GM21423 (cell line): Measurements from ENCODE around the gene MSANTD4.
"Not testable (repeated sequence)": the region's sequence is repeated elsewhere in the genome, so short reads cannot be mapped to it uniquely, and the experiment has no call there.

ENCODE experiments used
- ATAC-seq: cut with Tn5 transposase; IDR thresholded peaks from one replicate; pipeline ENCODE4 v1.9.1; 2021; ENCODE audit warnings: mild to moderate bottlenecking, moderate library complexity; ENCODE audit not compliant: unreplicated experiment

MSANTD4 gene

DNA sequence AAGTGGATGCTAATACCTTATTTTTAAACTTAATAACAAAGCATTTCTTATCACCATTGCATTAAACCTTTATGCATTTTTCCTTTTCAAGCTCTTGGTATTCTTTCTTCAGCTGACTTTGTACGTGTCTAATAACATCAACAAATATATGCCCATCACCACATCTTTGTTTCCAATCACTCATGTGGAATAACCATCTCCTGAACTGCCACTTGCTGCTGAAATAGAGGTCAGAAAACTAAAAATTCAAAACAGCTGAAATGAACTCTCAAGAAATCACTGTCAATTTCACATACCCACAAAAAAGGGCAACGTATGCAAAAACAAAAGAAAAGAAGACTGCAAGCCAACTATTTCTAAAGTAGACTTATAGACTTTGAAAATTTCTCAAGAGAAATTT lies 7.4 kb downstream of the MSANTD4 start:
- no peak for ATAC-seq

DNA sequence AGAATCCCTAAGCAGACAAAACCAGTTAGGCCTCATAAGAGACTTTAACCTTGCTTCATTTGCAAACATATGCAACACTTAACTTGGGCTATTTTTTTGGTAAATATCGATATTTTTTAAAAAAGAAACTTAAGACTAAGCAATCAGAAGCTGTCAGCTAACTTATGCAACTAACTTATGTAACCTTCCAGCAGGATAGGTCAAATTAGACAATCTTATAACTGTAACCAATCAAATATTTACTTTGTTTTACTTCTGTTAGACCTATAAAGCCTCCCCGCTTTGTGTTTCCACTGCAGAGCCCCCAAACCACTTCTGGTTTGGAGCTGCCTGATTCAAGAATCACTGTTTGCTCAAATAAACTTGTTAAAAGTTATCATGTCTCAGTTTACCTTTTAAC lies 8.0 kb downstream of the MSANTD4 start:
- ATAC-seq: no peak

DNA sequence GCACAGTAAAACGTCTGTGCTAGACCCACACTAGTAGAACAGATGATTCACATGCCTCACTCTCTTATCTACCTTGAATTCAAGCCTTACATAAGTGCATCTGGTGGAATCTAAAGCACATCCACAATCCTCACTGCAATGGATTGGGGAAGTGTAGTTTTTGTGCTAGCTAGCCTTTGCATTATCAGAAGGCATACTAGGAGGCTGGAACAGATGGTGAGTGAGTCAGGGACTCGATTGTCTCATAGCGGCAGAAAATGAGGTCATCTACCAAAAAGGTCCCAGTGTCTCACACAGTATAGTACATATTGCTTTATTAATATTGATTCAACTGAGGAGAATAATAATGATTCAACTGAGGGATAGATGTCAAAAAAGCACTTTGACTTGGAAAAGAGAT lies 9.3 kb downstream of the MSANTD4 start:
- ATAC-seq: no peak

DNA sequence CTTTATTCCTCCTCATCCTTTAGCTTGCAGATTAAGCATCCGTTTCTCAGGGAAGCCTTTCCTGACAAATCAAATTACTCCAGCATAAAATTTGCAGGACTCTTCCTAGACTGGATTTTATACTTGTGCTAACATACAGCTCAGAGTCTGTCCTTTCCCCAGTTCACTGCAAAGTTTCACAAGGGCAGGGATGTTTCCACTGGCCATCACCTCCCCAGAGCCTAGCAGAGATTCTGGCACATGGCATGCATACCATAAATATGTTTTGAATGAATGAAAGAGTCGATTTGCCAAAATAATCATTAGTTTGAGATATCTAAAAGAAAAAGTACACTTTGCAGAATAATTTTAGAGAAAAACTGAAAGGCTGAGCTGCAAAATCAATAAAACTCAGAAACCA lies 10.6 kb downstream of the MSANTD4 start:
- ATAC-seq: no peak

DNA sequence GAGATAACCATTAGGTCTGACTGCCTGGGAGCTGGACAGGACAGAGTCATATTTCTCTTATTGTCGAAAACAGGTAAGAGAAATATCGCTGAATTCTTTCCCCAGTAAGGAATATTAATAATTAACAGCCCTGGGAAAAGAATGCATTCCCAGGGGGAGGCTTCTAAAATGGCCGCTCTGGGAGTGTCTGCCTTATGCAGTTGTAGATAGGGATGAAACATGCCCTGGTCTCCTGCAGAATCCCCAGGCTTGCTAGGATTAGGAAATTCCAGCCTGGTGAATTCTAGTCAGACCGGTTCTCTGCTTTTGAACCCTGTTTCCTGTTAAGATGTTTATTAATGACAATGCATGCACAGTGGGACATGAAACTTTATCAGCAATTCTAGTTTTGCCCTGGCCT lies 18.9 kb downstream of the MSANTD4 start:
- not testable (repeated sequence) for ATAC-seq

DNA sequence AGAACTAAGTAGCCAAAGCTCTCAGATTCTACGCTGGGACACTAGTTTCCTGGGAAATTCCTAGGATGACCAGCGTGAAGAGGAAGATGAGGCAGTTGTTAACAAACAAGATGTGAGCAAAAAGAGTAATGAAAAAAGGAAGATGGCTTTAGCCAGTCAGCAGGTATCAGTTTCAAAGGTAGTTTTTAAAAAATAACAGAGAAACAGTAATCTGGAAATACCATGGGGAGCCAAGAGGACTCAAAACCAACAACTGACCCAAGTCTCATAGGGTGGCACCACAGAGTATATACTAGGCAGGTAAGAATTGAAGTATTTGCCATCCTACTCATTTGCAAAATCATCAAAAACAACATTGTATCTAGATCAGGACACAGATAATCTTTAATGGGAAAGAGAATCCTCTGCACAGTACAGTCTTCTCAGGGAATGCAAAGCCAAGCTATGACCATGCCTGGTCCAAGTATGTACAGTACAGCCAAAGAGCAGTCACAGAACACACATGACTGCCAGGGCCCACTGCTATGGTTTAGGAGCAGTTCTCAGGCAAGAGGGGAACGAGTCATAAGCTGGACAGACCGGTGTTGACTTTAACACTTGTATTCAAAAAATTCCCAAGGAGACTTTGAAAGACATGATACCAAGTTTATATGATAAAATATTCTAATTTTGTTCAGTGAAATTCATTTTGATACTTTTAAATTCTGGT lies 20.6 kb downstream of the MSANTD4 start:
- no peak for ATAC-seq

DNA sequence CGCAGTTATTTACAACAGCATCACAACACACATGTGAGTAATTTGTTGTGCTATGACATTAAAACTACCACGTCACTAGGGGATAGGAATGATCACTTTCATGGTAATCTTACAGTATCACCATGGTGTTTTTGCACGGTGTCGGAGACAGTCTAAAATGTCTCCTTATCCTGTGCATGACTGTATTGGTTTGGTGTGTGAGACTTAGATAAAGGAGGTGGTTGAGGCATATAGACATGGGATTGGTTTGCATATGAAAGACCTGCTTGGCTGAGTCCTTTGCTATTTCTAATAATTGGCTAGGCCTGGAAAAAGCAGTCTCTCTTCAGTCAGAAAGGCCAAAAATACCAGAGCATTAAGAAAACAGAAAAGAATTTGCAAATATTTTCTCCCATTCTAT lies 30.2 kb downstream of the MSANTD4 start:
- ATAC-seq: no peak

DNA sequence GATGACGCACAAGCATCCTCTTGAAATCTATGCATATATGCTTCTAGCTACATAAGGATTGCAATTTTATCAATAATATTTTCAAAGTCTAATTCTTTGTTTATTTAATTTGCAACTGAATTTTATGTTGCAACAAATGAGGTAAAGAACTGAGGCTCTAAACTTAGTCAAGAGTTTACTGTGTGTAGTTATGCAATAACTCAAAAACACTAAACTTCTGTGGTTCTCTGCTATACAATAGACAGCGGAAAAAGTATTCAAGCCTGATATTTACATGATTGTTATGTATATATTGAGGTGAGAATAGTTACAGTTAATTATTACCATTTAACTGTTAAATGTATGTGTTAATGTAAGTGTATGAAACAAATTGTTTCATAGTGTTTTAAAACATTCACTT lies 32.9 kb downstream of the MSANTD4 start:
- ATAC-seq: no peak

DNA sequence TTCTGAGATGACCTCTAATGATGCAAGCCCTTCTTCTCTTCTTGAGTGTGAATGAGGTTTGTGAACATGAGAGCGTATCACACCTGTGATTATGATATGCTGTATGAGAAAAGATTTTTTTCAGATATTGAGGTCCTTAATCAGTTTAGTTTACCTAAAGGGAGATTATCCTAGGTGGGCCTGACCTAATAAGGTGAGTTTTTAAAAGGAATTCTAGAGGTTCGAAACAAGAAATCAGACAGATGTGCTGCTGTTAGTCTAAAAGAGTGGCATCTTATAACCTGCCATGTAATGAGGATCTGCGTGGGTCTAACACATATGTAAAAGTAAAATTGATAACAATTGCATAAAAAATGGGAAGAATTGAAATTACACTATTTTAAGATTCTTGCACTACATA lies 33.8 kb downstream of the MSANTD4 start:
- no peak for ATAC-seq

DNA sequence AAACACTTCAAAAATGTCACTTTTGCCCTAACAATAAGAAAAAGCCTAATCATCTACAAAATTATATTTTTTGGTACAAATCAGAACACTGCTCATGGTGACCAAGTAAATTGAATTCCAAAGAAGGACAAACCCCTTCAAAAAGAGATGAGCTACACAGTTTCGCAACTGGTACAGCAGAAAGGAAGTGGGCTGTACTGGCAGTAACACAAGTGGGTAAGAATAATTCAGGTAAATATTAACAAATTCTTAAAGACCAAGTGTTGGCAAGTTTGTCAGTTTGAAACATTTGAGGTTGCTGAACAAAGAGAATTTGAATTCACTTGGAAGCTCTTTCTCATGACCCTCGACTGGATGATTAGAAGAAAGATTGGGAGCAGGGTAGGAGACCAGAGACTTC lies 35.5 kb downstream of the MSANTD4 start:
- no peak for ATAC-seq

DNA sequence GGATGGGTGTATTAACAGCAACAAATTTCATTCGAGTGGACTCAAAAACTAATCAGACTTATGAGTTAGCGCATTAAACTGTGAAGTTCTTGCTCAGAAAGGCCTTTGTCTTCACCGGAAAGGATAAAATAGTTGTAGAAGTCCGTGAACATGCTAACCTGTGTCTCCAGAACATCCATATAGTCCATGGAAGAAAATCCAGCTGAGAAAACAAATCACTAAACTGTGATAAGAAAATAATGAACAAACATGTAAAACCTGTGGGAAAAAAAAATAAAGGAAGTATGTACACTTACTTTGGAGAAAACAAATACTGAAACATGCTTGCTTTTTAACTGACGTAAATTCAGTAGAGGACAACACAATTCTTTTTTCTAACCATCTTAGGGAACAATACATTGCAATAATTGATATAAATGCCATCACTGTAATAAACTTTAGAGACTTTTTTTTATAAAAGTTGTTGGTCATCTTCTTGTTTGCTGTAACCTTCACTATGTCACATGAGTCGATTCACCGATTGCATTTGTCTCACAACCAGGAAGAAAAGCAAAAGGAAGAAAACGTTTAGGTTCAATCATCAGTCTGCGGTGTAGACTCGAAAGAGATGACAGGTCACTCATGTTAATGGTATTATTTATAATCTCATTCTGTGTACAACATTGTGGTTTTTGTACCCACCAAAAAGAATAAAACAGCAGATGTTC lies 41.9 kb downstream of the MSANTD4 start:
- ATAC-seq: no peak

DNA sequence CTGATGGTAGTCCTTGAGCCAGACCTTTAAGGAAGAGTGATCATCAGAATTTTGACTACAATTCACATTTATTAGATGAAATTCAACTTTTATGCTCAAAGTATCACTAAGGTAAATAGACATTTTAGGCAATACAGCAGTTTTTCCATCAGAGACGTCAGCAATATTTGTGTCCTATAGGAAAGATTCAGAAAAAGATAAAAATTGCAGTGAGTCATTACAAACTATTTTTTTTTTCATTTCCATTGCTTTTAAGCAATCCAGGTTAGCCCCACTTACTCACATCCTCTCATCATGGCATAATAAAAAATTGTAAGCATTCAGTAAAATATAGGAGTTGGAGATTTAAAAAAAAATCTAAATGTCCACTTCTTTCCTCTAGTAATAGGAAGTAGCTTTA lies 46.9 kb downstream of the MSANTD4 start:
- no peak for ATAC-seq

DNA sequence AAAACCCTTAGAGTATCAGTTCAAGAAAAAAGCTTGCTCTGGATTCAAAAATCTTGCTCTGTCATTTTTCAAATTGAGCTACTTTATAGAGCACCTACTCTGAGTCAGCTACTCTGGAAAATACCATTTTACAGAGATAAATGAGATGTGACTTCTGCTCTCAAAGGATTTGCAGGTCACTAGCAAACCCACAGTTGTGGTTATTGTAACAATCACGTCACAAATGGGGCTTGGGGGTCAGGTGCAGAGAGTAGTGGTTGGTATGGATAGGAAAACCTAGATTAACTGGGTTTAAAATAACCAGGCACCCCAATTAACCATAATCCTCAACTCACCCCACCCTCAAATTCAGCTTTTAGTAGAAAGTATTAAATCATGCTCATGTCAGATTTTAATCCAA lies 52.3 kb downstream of the MSANTD4 start:
- ATAC-seq: no peak

DNA sequence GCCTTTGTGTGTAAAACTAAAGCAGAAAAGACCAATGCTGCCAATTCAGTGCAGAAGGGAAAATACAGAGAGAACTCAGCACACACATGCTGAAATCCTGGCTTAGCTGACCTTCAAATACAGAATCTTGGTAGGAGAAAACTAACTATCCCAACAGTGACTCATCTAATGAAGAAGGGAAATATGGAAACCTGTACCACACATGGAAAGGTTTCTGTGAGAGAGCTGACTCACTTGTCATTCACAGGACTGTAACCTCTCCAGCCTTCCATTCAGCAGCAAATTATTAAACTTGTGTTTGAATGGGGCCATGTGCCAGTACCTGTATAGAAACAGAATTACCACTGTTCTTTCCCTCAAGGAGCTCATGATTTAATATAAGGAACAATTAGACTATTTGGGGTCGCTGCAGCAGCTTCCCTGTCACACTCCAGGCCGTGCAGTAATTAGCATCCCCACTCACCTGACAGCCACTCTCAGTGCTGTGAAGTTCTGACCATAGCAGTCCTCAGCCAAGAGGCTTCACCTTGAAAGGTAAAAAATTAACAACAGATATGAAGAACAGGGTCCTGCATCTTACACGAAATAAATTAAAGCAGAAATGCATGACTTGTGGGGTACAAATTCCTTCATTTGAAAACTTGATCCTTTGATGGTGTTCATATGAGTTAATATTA lies 53.9 kb downstream of the MSANTD4 start:
- ATAC-seq: no peak

DNA sequence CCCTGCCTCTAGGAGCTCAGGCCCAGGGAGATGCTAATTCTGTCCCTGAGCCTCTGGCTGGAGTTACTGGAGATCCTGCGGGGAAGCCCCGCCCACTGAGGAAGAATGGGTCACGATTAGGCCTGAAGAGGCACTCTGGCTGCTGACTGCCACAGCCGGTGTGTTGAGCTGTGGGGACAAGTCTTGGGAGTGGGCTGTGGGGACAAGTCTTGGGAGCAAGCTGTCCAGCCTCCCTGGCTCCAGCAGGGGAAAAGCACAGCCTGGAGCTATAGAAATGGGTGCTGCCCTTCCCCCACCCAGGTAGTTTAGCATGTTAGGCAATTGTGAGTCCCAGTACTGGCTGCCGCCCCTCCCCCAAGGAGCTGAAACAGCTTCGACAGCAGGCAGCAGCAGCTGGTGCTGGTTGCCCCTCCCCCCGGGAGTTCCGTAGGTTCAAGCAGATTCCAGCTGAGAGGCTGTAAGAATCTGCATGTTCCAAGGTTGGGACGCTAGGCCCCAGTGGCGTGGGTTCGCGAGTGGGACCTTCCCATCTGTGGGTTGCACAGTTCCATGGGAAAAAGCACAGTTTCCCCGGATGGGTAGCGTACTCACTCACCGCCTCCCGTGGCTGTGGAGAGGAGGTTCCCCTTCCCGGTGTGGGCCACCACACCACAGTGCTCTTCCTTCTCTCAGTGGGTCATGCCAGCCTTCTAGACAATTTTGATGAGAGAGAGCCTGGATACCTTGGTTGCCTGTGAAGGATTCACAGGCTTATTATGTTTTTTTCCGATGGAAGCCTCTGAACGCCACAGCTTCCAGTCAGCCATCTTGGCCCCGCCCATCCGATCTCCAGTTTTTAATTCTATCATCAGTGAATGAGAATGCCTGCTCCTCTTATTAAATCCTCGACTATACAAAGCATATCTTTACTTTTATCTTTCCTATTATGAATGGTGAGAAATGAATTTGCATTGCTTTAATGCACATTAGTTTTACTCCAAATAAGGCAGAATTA lies 61.5 kb downstream of the MSANTD4 start:
- ATAC-seq: no peak
